ENCODE results near the gene CHPF.

CHPF gene

GRCh38 chr2:219489315-219489714, 54.3 kb downstream of the CHPF start:
- Histone ChIP-seq H3K4me3 (no peak overlapping the region), H3K27ac (no peak overlapping the region)

Data from skin epidermis (tissue), 12 donors.